ENCODE data around the gene SEZ6.

The SEZ6 gene

DNA sequence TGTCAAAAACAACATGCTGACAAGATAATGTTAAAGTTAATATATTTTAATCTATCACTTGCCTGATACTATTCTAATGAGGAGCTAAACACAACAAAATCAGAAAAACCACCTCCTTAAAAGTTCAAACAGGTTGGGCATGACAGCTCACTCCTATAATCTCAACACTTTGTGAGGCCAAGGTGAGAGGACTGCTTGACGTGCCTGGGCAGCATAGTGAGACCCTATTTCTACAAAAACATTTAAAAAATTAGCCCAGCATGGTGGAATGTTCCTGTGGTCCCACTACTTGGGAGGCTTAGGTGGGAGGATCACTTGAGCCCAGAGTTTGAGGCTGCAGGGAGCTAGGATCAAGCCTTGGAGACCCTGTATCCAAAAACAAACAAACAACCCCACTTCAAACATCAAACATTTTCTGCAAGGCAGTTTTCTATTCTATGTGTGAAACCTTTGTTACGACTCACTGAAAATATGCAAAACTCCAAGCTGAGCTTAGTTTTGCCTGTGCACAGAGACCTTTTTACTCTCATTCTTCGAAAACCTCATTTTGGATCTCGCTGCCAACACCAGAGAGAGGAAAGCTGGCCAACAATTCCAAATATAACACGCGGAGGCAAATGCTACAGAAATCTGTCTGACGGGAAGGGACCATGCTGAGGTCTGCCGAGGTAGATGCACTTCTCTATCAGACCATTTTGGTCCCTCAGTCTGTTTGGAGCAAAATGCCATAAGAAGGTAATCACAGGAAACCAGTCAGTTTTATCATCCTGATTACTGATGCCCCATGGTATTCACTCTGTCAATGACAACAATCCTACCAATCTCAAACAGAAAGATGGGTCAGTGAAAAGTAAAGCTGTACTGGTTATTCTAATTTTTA lies 60.7 kb downstream of the SEZ6 start:
- TF ChIP-seq ZBTB7A (IDR thresholded peaks at IDR 0.05; ENCODE audit: low read depth) = no peak
- TF ChIP-seq FOXM1 (IDR thresholded peaks at IDR 0.05; ENCODE audit: borderline replicate concordance, low read depth) = no peak
- TF ChIP-seq CEBPB (IDR thresholded peaks at IDR 0.05) = no peak

DNA sequence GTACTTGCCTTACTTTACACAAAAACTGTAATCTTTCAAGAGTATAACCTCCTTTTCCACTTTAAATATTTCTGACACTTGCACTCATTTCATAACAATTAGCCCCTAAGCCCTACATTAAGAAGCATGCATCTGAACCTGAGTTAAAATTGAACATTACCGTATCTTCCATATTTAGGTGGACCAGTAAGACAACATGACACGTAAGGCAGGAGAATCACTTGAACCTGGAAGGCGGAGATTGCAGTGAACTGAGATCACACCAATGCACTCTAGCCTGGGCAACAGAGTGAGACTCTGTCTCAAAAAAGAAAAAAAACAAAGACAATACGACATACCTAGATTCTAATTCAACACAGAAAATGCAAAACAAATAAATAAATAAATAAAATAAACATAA lies 61.5 kb downstream of the SEZ6 start:
- TF ChIP-seq RAD21 (IDR thresholded peaks at IDR 0.05; ENCODE audit: low read depth) (no peak), TAF1 (IDR thresholded peaks at IDR 0.05; ENCODE audit: low read depth) (no peak)
- TF ChIP-seq, protein P1, sequence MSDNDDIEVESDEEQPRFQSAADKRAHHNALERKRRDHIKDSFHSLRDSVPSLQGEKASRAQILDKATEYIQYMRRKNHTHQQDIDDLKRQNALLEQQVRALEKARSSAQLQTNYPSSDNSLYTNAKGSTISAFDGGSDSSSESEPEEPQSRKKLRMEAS (IDR thresholded peaks at IDR 0.05) = no peak
- TF ChIP-seq, protein P2, sequence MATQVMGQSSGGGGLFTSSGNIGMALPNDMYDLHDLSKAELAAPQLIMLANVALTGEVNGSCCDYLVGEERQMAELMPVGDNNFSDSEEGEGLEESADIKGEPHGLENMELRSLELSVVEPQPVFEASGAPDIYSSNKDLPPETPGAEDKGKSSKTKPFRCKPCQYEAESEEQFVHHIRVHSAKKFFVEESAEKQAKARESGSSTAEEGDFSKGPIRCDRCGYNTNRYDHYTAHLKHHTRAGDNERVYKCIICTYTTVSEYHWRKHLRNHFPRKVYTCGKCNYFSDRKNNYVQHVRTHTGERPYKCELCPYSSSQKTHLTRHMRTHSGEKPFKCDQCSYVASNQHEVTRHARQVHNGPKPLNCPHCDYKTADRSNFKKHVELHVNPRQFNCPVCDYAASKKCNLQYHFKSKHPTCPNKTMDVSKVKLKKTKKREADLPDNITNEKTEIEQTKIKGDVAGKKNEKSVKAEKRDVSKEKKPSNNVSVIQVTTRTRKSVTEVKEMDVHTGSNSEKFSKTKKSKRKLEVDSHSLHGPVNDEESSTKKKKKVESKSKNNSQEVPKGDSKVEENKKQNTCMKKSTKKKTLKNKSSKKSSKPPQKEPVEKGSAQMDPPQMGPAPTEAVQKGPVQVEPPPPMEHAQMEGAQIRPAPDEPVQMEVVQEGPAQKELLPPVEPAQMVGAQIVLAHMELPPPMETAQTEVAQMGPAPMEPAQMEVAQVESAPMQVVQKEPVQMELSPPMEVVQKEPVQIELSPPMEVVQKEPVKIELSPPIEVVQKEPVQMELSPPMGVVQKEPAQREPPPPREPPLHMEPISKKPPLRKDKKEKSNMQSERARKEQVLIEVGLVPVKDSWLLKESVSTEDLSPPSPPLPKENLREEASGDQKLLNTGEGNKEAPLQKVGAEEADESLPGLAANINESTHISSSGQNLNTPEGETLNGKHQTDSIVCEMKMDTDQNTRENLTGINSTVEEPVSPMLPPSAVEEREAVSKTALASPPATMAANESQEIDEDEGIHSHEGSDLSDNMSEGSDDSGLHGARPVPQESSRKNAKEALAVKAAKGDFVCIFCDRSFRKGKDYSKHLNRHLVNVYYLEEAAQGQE (IDR thresholded peaks at IDR 0.05; ENCODE audit: low read depth) = no peak

DNA sequence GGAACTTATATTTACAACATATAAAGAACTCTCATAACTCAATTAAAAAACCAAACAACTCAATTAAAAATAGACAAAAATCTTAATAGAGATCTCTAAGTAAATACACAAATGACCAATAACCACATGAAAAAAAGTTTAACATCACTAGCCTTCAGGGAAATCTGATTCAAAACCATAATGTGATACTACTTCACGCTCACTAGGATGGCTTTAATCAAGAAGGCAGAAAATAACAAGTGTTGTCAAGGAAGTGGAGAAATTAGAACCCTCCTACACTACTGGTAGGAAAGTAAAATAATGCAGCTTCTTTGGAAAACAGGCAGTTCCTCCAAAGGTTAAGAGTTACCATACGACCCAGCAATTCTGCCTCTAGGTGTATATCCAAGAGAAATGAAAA lies 62.9 kb downstream of the SEZ6 start:
- TF ChIP-seq CREB1 (IDR thresholded peaks at IDR 0.05; ENCODE audit: low read depth) = no peak
- TF ChIP-seq, protein P2 (IDR thresholded peaks at IDR 0.05; ENCODE audit: low read depth) = no peak
- TF ChIP-seq YY1 (IDR thresholded peaks at IDR 0.05; ENCODE audit: low read depth) = no peak
- no peak for TF ChIP-seq EP300 (IDR thresholded peaks at IDR 0.05; ENCODE audit: borderline replicate concordance)
- TF ChIP-seq, protein P3, sequence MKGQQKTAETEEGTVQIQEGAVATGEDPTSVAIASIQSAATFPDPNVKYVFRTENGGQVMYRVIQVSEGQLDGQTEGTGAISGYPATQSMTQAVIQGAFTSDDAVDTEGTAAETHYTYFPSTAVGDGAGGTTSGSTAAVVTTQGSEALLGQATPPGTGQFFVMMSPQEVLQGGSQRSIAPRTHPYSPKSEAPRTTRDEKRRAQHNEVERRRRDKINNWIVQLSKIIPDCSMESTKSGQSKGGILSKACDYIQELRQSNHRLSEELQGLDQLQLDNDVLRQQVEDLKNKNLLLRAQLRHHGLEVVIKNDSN (IDR thresholded peaks at IDR 0.05) = no peak
- no peak for TF ChIP-seq TCF12 (IDR thresholded peaks at IDR 0.05; ENCODE audit: low read depth)
- no peak for TF ChIP-seq TEAD4 (IDR thresholded peaks at IDR 0.05)
- no peak for TF ChIP-seq NFIC (IDR thresholded peaks at IDR 0.05)
- no peak for TF ChIP-seq ZBTB7A (IDR thresholded peaks at IDR 0.05; ENCODE audit: low read depth)
- TF ChIP-seq EGR1 (IDR thresholded peaks at IDR 0.05) = no peak
- no peak for TF ChIP-seq RAD21 (IDR thresholded peaks at IDR 0.05; ENCODE audit: low read depth)
- no peak for TF ChIP-seq FOXM1 (IDR thresholded peaks at IDR 0.05; ENCODE audit: borderline replicate concordance, low read depth)
- no peak for TF ChIP-seq TAF1 (IDR thresholded peaks at IDR 0.05; ENCODE audit: low read depth)
- TF ChIP-seq, protein P1 (IDR thresholded peaks at IDR 0.05) = no peak
- no peak for TF ChIP-seq CEBPB (IDR thresholded peaks at IDR 0.05)

DNA sequence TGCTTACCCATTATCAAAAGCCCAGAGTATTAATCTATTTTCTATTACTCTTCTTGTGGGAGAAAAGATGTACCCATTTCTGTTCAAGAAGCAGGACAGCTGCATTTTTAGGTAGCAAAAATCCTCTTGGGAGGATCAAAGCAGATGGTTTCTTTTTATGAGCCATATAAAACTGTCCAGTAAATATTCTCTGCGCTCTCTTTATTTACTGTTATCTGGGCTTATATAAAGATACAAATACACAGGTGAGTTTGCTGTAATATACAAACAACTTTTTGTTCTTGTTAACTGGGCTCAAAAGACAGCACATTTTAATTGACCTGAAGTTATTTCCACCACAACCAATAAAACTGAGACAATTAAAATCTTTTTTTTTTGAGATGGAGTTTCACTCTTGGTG lies 64.6 kb downstream of the SEZ6 start:
- TF ChIP-seq TEAD4 (IDR thresholded peaks at IDR 0.05) (no peak), EP300 (IDR thresholded peaks at IDR 0.05; ENCODE audit: borderline replicate concordance) (no peak), YY1 (IDR thresholded peaks at IDR 0.05; ENCODE audit: low read depth) (no peak), FOXM1 (IDR thresholded peaks at IDR 0.05; ENCODE audit: borderline replicate concordance, low read depth) (no peak), CEBPB (IDR thresholded peaks at IDR 0.05) (no peak), RAD21 (IDR thresholded peaks at IDR 0.05; ENCODE audit: low read depth) (no peak), EGR1 (IDR thresholded peaks at IDR 0.05) (no peak), CREB1 (IDR thresholded peaks at IDR 0.05; ENCODE audit: low read depth) (no peak), NFIC (IDR thresholded peaks at IDR 0.05) (no peak)
- TF ChIP-seq, protein P3 (IDR thresholded peaks at IDR 0.05) = no peak

DNA sequence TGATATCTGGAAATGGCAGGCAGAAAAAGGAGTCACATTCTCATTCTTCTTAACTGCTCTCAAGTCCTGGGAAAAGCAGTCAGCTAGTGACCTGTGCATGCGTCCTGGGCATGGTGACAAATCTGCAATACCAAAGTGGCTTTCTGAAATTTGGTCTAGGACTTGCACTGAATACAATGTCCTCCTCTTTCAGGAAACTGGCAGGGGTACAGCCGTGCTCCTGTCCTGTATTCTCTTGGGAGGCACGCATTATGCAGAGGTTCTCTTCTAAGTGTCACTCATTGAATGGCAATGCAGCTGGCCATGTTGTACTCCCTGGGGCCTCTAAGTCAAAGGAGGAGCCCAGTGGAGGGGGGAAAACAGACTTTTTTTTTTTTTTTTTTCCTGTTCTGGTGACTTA lies 65.2 kb downstream of the SEZ6 start:
- TF ChIP-seq YY1 (IDR thresholded peaks at IDR 0.05; ENCODE audit: low read depth) = no peak
- TF ChIP-seq EGR1 (IDR thresholded peaks at IDR 0.05) = no peak
- TF ChIP-seq ZBTB7A (IDR thresholded peaks at IDR 0.05; ENCODE audit: low read depth) = no peak
- TF ChIP-seq TEAD4 (IDR thresholded peaks at IDR 0.05) = no peak
- TF ChIP-seq, protein P2 (IDR thresholded peaks at IDR 0.05; ENCODE audit: low read depth) = no peak
